Osteoblast (primary cell): ENCODE measurements around the gene OR7D2. TPM values are rescaled to one million over a fixed set of nuclear protein-coding genes. Genes with fewer than 3 reads are reported as not detected.

Source experiments
- DNase-seq: peaks from one replicate; pipeline ENCODE4 v3.0.0; 2011; ENCODE audit warnings: low spot score, mixed read lengths; ENCODE audit not compliant: insufficient read length; ENCODE audit errors: missing footprints
- H2AFZ ChIP-seq: 2 replicates; pipeline ENCODE4 v1.6.0; 2011; ENCODE audit warnings: mild to moderate bottlenecking, low read length
- H3K27ac ChIP-seq: 2 replicates; pipeline ENCODE4 v1.5.1; 2011; ENCODE audit warnings: mild to moderate bottlenecking, low read depth, low read length, moderate library complexity
- H3K27me3 ChIP-seq: 2 replicates; pipeline ENCODE4 v1.6.0; 2012; ENCODE audit warnings: mild to moderate bottlenecking, control low read depth, inconsistent platforms, low read length, moderate library complexity; ENCODE audit not compliant: insufficient read depth
- H3K36me3 ChIP-seq: 2 replicates; pipeline ENCODE4 v1.5.1; 2011; ENCODE audit warnings: mild to moderate bottlenecking, low read length, control low read depth, moderate library complexity; ENCODE audit not compliant: insufficient read depth
- H3K4me1 ChIP-seq: 2 replicates; pipeline ENCODE4 v1.5.1; 2011; ENCODE audit warnings: mild to moderate bottlenecking, low read length, control low read depth, moderate library complexity; ENCODE audit not compliant: insufficient read depth
- H3K4me2 ChIP-seq: 2 replicates; pipeline ENCODE4 v1.6.0; 2011; ENCODE audit warnings: mild to moderate bottlenecking, low read length; ENCODE audit not compliant: insufficient read depth
- H3K4me3 ChIP-seq: fragments of 200-600 bp; sonication (generic); 3 replicates; pipeline ENCODE4 v1.5.1; 2012; ENCODE audit warnings: mild to moderate bottlenecking, low read length, inconsistent platforms; ENCODE audit not compliant: insufficient read depth
- H3K79me2 ChIP-seq: 2 replicates; pipeline ENCODE4 v1.6.0; 2012; ENCODE audit warnings: mild to moderate bottlenecking, low read length, control low read depth, inconsistent platforms; ENCODE audit not compliant: insufficient read depth
- H3K9me3 ChIP-seq: 2 replicates; pipeline ENCODE4 v1.5.1; 2011; ENCODE audit warnings: low read depth, low read length, control low read depth
- H4K20me1 ChIP-seq: 2 replicates; pipeline ENCODE4 v1.6.0; 2012; ENCODE audit warnings: mild to moderate bottlenecking, low read length, control low read depth; ENCODE audit not compliant: insufficient read depth
- total RNA-seq: library from RNA; depleted of rRNA; stranded (reverse); fragments of >200 nt; gene quantifications from 2 replicates; pipeline ENCODE4 v1.2.3, GENCODE V29; 2012
- TF ChIP-seq, protein P1 (sequence below): IDR thresholded peaks from 2 replicates; pipeline ENCODE4 v1.5.1; 2011; ENCODE audit warnings: mild to moderate bottlenecking, low read depth, low read length, moderate library complexity; ENCODE audit errors: extremely low read depth

The OR7D2 gene
- total RNA-seq, 1 donor = not detected

GRCh38 chr19:9219489-9219888 lies 40.7 kb downstream of the OR7D2 start, which contains the start of gene OR7D4:
Gene OR7D4, minus strand, starts transcription at chr19:9219589. Its CDS starts 4,752 bp downstream, at chr19:9214837.
- Histone ChIP-seq H3K4me3 (no peak within 1 kb of the TSS), H3K4me2 (no peak within 1 kb of the TSS), H3K27ac (no peak within 1 kb of the TSS), H3K36me3 (no peaks in the 10 kb centered on the region), H4K20me1 (no peaks in the 10 kb centered on the region), H3K9me3 (no peaks in the 10 kb centered on the region), H2AFZ (no peak within 1 kb of the TSS), H3K79me2 (no peaks in the 10 kb centered on the region), H3K4me1 (no peaks in the 10 kb centered on the region), H3K27me3 (no peaks in the 10 kb centered on the region)
- TF ChIP-seq, protein P1, sequence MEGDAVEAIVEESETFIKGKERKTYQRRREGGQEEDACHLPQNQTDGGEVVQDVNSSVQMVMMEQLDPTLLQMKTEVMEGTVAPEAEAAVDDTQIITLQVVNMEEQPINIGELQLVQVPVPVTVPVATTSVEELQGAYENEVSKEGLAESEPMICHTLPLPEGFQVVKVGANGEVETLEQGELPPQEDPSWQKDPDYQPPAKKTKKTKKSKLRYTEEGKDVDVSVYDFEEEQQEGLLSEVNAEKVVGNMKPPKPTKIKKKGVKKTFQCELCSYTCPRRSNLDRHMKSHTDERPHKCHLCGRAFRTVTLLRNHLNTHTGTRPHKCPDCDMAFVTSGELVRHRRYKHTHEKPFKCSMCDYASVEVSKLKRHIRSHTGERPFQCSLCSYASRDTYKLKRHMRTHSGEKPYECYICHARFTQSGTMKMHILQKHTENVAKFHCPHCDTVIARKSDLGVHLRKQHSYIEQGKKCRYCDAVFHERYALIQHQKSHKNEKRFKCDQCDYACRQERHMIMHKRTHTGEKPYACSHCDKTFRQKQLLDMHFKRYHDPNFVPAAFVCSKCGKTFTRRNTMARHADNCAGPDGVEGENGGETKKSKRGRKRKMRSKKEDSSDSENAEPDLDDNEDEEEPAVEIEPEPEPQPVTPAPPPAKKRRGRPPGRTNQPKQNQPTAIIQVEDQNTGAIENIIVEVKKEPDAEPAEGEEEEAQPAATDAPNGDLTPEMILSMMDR = no peak
- no peak for DNase-seq

Other genes with a start within 250 kb of the OR7D2 start
- gene MUC16, start 168.6 kb upstream of the OR7D2 start, total RNA-seq = not detected in 2 replicates
- not detected in 2 replicates for gene OR1M1, start 91.9 kb upstream of the OR7D2 start, total RNA-seq
- gene OR7G2, start 71.5 kb upstream of the OR7D2 start, total RNA-seq = not detected in 2 replicates
- gene OR7G1, start 63.2 kb upstream of the OR7D2 start, total RNA-seq = not detected in 2 replicates
- not detected in 2 replicates for gene OR7G3, start 52.0 kb upstream of the OR7D2 start, total RNA-seq
- 20.3 and 20.9 TPM in 2 replicates for gene ZNF317, start 38.6 kb upstream of the OR7D2 start, total RNA-seq
- not detected in 2 replicates for gene OR7D4, start 40.6 kb downstream of the OR7D2 start, total RNA-seq
- gene OR7E24, start 72.0 kb downstream of the OR7D2 start, total RNA-seq = not detected in 2 replicates
- 17.1 and 19.2 TPM in 2 replicates for gene ZNF699, start 130.9 kb downstream of the OR7D2 start, total RNA-seq
- gene ZNF559, start 145.2 kb downstream of the OR7D2 start, total RNA-seq = 13.8 and 15.2 TPM in 2 replicates
- 0.72 and 1.8 TPM in 2 replicates for gene ZNF177, start 184.0 kb downstream of the OR7D2 start, total RNA-seq